Breast epithelium (tissue), 3 donors: ENCODE results near the gene DSEL.

Source experiments
- CTCF ChIP-seq, 3 donors: fragments of 450-650 bp; IDR thresholded peaks; one replicate each; pipeline ENCODE4 v1.5.1; 2016 to 2017; ENCODE audit warnings: antibody characterized with exemption in 3 of 3, mild to moderate bottlenecking in 3 of 3, moderate library complexity in 3 of 3
- POLR2AphosphoS5 ChIP-seq, 3 donors: sonication (generic); formaldehyde crosslinking; IDR thresholded peaks; one replicate each; pipeline ENCODE4 v1.6.1; 2017; ENCODE audit warnings: antibody characterized with exemption in 3 of 3

GRCh38 chr18:67476585-67476984, 39.9 kb downstream of the DSEL start:
- TF ChIP-seq POLR2AphosphoS5 (IDR thresholded peaks at IDR 0.05) (no peak), CTCF (IDR thresholded peaks at IDR 0.05) (no peak)
